ENCODE data around the gene CBL.
A peak's percentile ranks its signal among the peaks of the same experiment; 100 is the strongest.

The CBL gene

GRCh38 chr11:119335091-119335654 is 129.0 kb downstream of the CBL start:
- no peak for DNase-seq

GRCh38 chr11:119335655-119336543 is 129.8 kb downstream of the CBL start:
- no peak for DNase-seq

- DNase-seq, result no peak
These were observed 130.8 kb downstream of the CBL start for GRCh38 chr11:119336744-119337469.

- no peak for DNase-seq
These were observed 131.6 kb downstream of the CBL start for GRCh38 chr11:119337581-119338317.

- peak; percentile 52 to 56 for DNase-seq
These were observed 132.3 kb downstream of the CBL start for GRCh38 chr11:119338318-119338890.

- no peak for DNase-seq
These were observed 132.9 kb downstream of the CBL start for GRCh38 chr11:119338965-119339588.

GRCh38 chr11:119339589-119340334 is 133.6 kb downstream of the CBL start:
- DNase-seq, result peak in 1 of 2 experiments; percentile 44

- DNase-seq, result no peak
These were observed 134.4 kb downstream of the CBL start, which contains the start of gene C1QTNF5 for GRCh38 chr11:119340335-119341221. Gene C1QTNF5, minus strand, starts transcription at chr11:119340883. Its CDS starts 486 bp downstream, at chr11:119340397.

- DNase-seq, result no peak
These were observed 135.3 kb downstream of the CBL start for GRCh38 chr11:119341222-119342022.

- DNase-seq, result no peak
These were observed 135.8 kb downstream of the CBL start for GRCh38 chr11:119342023-119342300.

- DNase-seq, result no peak
These were observed 136.4 kb downstream of the CBL start for GRCh38 chr11:119342362-119343130.

- no peak for DNase-seq
These were observed 137.6 kb downstream of the CBL start for GRCh38 chr11:119343726-119344125.

- DNase-seq, result no peak
These were observed 138.3 kb downstream of the CBL start for GRCh38 chr11:119344291-119345010.

GRCh38 chr11:119345685-119346084 is 139.5 kb downstream of the CBL start:
- DNase-seq, result no peak

GRCh38 chr11:119346605-119347004 is 140.5 kb downstream of the CBL start, which contains the start of gene MFRP:
Gene MFRP, minus strand, starts transcription at chr11:119346705. Its CDS starts 192 bp downstream, at chr11:119346513.
- no peak for DNase-seq

GRCh38 chr11:119347242-119347641 is 141.1 kb downstream of the CBL start:
- DNase-seq, result no peak

- no peak for DNase-seq
These were observed 141.9 kb downstream of the CBL start for GRCh38 chr11:119347940-119348605.
